K562 (cell line): ENCODE results near the gene PRR11. TPM values are rescaled to one million over a fixed set of nuclear protein-coding genes. Genes with fewer than 3 reads are reported as not detected.

Experiments used
- ATAC-seq: fragments of 200-7000 bp; cut with Tn5 transposase; 3 replicates; pipeline ENCODE4 v1.9.1; 2020; ENCODE audit warnings: moderate library complexity
- BruUV-seq: library from RNA; stranded (reverse); fragments of 400-500 nt; replicated peaks from 2 replicates; lab custom pipeline; 2021; lab: Mats Ljungman, UMichigan
- CTCF ChIA-PET: fragments of 300-600 bp; formaldehyde crosslinking; extraction: SDS; loops from one replicate; lab custom pipeline; 2021; ENCODE audit warnings: low intra/inter-chr PET ratio; lab: Yijun Ruan, JAX
- POLR2A ChIA-PET: fragments of 300-600, 350-650 bp; sonication (Branson Sonifier 250); formaldehyde crosslinking; extraction: SDS; loops from one replicate; lab custom pipeline; 2021; ENCODE audit warnings: antibody characterized with exemption, inconsistent platforms; lab: Yijun Ruan, JAX
- DNase-seq, 4 experiments: peaks; one replicate each; pipeline versions ENCODE4 v3.0.0 to v3.0.0-alpha.2; 2011 to 2018; ENCODE audit warnings: low spot score in 3 of 4, mixed read lengths in 3 of 4; ENCODE audit errors: extremely low read depth in 1 of 4
- FAIRE-seq: peaks from 2 replicates; lab custom pipeline; 2011; peaks lifted over from hg19 to GRCh38; lab: Jason Lieb, UNC
- H2AFZ ChIP-seq: 2 replicates; pipeline ENCODE4 v1.6.0; 2011; ENCODE audit warnings: low read depth, low read length, control low read depth, inconsistent platforms
- H3K27ac ChIP-seq: fragments of 200-600 bp; 3 replicates; pipeline ENCODE4 v1.8.0; 2011; ENCODE audit warnings: low read depth, mild to moderate bottlenecking, control low read depth, inconsistent platforms, low read length, moderate library complexity, mixed read lengths; ENCODE audit errors: extremely low read depth
- H3K27me3 ChIP-seq, 2 experiments: fragments of 300-600 bp in 1 of 2; 2 replicates in 1 of 2; 3 replicates in 1 of 2; pipeline versions ENCODE4 v1.6.0 to v1.8.0; 2011; ENCODE audit warnings: inconsistent platforms in 2 of 2, low read length in 2 of 2, mild to moderate bottlenecking in 1 of 2, mixed read lengths in 1 of 2, moderate library complexity in 1 of 2; ENCODE audit not compliant: control insufficient read depth in 2 of 2, insufficient read depth in 2 of 2
- H3K36me3 ChIP-seq: fragments of 300-600 bp; 3 replicates; pipeline ENCODE4 v1.8.0; 2011; ENCODE audit warnings: mild to moderate bottlenecking, low read length, inconsistent platforms; ENCODE audit not compliant: control insufficient read depth, insufficient read depth
- H3K4me1 ChIP-seq, 2 experiments: fragments of 200-600 bp in 1 of 2; replicated peaks in 1 of 2; 2 replicates in 1 of 2; 3 replicates in 1 of 2; pipeline versions ENCODE4 v1.5.1 to v1.8.0; 2011; ENCODE audit warnings: inconsistent platforms in 2 of 2, low read length in 2 of 2, mild to moderate bottlenecking in 1 of 2, mixed read lengths in 1 of 2, moderate library complexity in 1 of 2; ENCODE audit not compliant: control insufficient read depth in 2 of 2, insufficient read depth in 2 of 2
- H3K4me2 ChIP-seq: 2 replicates; pipeline ENCODE4 v1.6.1; 2011; ENCODE audit warnings: low read length, control low read depth, inconsistent platforms, mixed read lengths; ENCODE audit not compliant: insufficient read depth
- H3K4me3 ChIP-seq: fragments of 200-600 bp; sonication (generic), shearing (Covaris generic); 2 replicates; pipeline ENCODE4 v1.5.1; 2016; ENCODE audit warnings: control low read depth, inconsistent platforms
- H3K79me2 ChIP-seq: fragments of 200-600 bp; 3 replicates; pipeline ENCODE4 v1.8.0; 2011; ENCODE audit warnings: low read length, inconsistent platforms; ENCODE audit not compliant: control insufficient read depth, insufficient read depth
- H3K9ac ChIP-seq, 2 experiments: 2 replicates each; pipeline versions ENCODE4 v1.6.0 to v1.6.1; 2011; ENCODE audit warnings: low read depth in 2 of 2, low read length in 2 of 2, control low read depth in 1 of 2, inconsistent platforms in 1 of 2, mild to moderate bottlenecking in 1 of 2, mixed read lengths in 1 of 2; ENCODE audit not compliant: insufficient read depth in 1 of 2
- H3K9me1 ChIP-seq: one replicate; pipeline ENCODE4 v1.6.0; 2011; ENCODE audit warnings: inconsistent platforms, mild to moderate bottlenecking, low read length, moderate library complexity; ENCODE audit not compliant: control insufficient read depth, insufficient read depth
- H3K9me3 ChIP-seq: replicated peaks from 2 replicates; pipeline ENCODE4 v1.5.1; 2011; ENCODE audit warnings: low read depth, low read length, inconsistent platforms; ENCODE audit not compliant: control insufficient read depth, insufficient read depth
- H4K20me1 ChIP-seq: replicated peaks from 2 replicates; pipeline ENCODE4 v1.6.1; 2011; ENCODE audit warnings: low read length, inconsistent platforms, mixed read lengths; ENCODE audit not compliant: control insufficient read depth, insufficient read depth
- CREBBP ChIP-seq: IDR thresholded peaks from one replicate; pipeline ENCODE4 v1.6.1; 2012; ENCODE audit warnings: low read depth, mild to moderate bottlenecking, control low read depth, inconsistent platforms, low read length
- DPF2 ChIP-seq: fragments of 450-650 bp; IDR thresholded peaks from 2 replicates; pipeline ENCODE4 v1.6.1; 2016
- L3MBTL2 ChIP-seq: fragments of 450-650 bp; IDR thresholded peaks from 2 replicates; pipeline ENCODE4 v1.6.1; 2016; ENCODE audit warnings: mild to moderate bottlenecking, moderate library complexity
- MYNN ChIP-seq, 2 experiments: sonication (generic); formaldehyde crosslinking in 1 of 2; IDR thresholded peaks; 2 replicates each; pipeline versions ENCODE4 v1.5.0 to v1.6.1; 2016 to 2020; ENCODE audit warnings: antibody characterized with exemption in 1 of 2, missing genetic modification reagents in 1 of 2
- NBN ChIP-seq: fragments of 450-650 bp; IDR thresholded peaks from 2 replicates; pipeline ENCODE4 v1.6.1; 2016; ENCODE audit warnings: low read depth, mild to moderate bottlenecking
- NR2C1 ChIP-seq, 2 experiments: fragments of 450-650 bp; IDR thresholded peaks; 2 replicates each; pipeline ENCODE4 v1.6.1; 2017; ENCODE audit warnings: mild to moderate bottlenecking in 2 of 2, antibody characterized with exemption in 1 of 2, inconsistent platforms in 1 of 2, missing compliant biosample characterization in 1 of 2, missing genetic modification characterization in 1 of 2
- RFX1 ChIP-seq: fragments of 450-650 bp; IDR thresholded peaks from 2 replicates; pipeline ENCODE4 v1.6.1; 2016; ENCODE audit warnings: mild to moderate bottlenecking, moderate library complexity
- RHOXF2B ChIP-seq: fragments of 250-450 bp; sonication (Bioruptor Pico); conservative IDR thresholded peaks from 2 replicates; pipeline ENCODE4 v1.5.1; 2021
- SMARCE1 ChIP-seq: fragments of 450-650 bp; IDR thresholded peaks from 2 replicates; pipeline ENCODE4 v1.7.1; 2016; ENCODE audit warnings: mild to moderate bottlenecking
- TAF9B ChIP-seq: fragments of 450-650 bp; IDR thresholded peaks from 2 replicates; pipeline ENCODE4 v1.6.1; 2018; ENCODE audit warnings: mild to moderate bottlenecking; ENCODE audit not compliant: partially characterized antibody
- TBL1XR1 ChIP-seq, 2 experiments: IDR thresholded peaks; 2 replicates each; pipeline ENCODE4 v1.6.1; 2012; ENCODE audit warnings: improper control_type of control experiment in 2 of 2, low read length in 2 of 2, mild to moderate bottlenecking in 1 of 2
- ZEB2 ChIP-seq: fragments of 450-650 bp; IDR thresholded peaks from 2 replicates; pipeline ENCODE4 v1.6.1; 2016
- ZNF408 ChIP-seq: fragments of 250-450 bp; sonication (Bioruptor Pico); IDR thresholded peaks from 2 replicates; pipeline ENCODE4 v1.4.0; 2020; ENCODE audit warnings: low read depth, mild to moderate bottlenecking, moderate library complexity
- WGBS: fragments of 100-300 bp; shearing (Covaris generic); methylation state at CpG from one replicate; pipeline ENCODE4 v1.1.6; 2016; ENCODE audit warnings: low coverage, mixed read lengths; ENCODE audit not compliant: insufficient coverage; ENCODE audit errors: missing lambda C conversion rate; 5-methylcytosine and 5-hydroxymethylcytosine counted together
- in situ Hi-C: fragments of 300-500 bp; cut with MboI; formaldehyde crosslinking; loops from 4 replicates; pipeline ENCODE4 v1.15.0; 2018; ENCODE audit warnings: inconsistent platforms, mixed read lengths
- intact Hi-C: fragments of 100-400 bp; cut with micrococcal nuclease; formaldehyde crosslinking; loops from 2 replicates; pipeline ENCODE4 v1.14.2; 2022
- polyA plus RNA-seq, 8 experiments: library from polyadenylated mRNA; depleted of rRNA in 4 of 8; stranded (reverse) in 5 of 8; unstranded in 3 of 8; fragments of >200 nt; fragmentation: Nextera tagmentation in 2 of 8; fragmentation: Illumina TruSeq in 1 of 8; extraction: Ambion mirVana in 2 of 8; extraction: Trizol in 1 of 8; gene quantifications; 2 replicates each; pipeline versions ENCODE4 v1.2.1 to v1.2.3, GENCODE V29; 2011 to 2014; ENCODE audit warnings: inconsistent platforms in 1 of 8, missing spikeins in 1 of 8
- total RNA-seq, 7 experiments: library from RNA; depleted of rRNA in 6 of 7; stranded (reverse); fragments of >200 nt in 6 of 7; fragmentation: Illumina TruSeq in 2 of 7; extraction: Trizol in 2 of 7; gene quantifications; 2 replicates each; pipeline versions ENCODE4 v1.2.1 to v1.2.3, GENCODE V29; 2011 to 2021; ENCODE audit warnings: low replicate concordance in 1 of 7
- TF ChIP-seq, protein P1 (sequence below): sonication (generic); formaldehyde crosslinking; IDR thresholded peaks from 2 replicates; pipeline ENCODE4 v1.8.0; 2023; ENCODE audit warnings: mild to moderate bottlenecking, missing genetic modification reagents
- TF ChIP-seq, protein P2 (sequence below): fragments of 450-650 bp; IDR thresholded peaks from 2 replicates; pipeline ENCODE4 v1.6.1; 2016; ENCODE audit warnings: borderline replicate concordance
- TF ChIP-seq, protein P3 (sequence below): fragments of 450-650 bp; formaldehyde crosslinking; conservative IDR thresholded peaks from 2 replicates; pipeline ENCODE4 v1.4.0; 2022; ENCODE audit warnings: mild to moderate bottlenecking, missing genetic modification characterization

The PRR11 gene
- total and polyA plus RNA-seq, 9 of the 15 experiments (the other 6 are each of a cell fraction or from before 2014, with no cell fraction given) = 13.3 to 75.2 (median 46.4) TPM

DNA sequence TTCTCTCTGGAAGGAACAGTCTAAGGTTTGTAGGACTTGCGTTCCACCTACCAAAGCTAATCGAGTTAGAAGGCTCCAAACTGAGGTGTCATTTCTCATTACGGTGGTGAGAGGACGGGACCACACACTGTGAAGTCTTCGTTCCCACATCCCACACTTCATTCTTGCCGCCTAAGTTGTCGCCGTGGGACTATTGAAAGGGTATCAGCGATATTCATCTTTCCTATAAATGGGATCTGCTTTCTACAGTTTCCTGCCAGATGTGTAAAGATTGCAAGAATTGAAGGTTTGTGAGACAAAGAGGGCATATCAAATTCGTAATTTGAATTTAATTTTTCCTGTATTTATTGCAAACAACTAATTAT is 48.3 kb upstream of the PRR11 start:
- CTCF ChIA-PET = no interaction called here
- H3K36me3 ChIP-seq = peaks cover 35% of the 10 kb centered on the region
- peak; percentile 18 for ATAC-seq
- TF ChIP-seq SMARCE1 (0 out of 2 replicates have a peak, but pooled peaks have one; percentile 21), RFX1 (peak; percentile 22; the same call in 1 of the 2 replicates), NR2C1 (IDR thresholded peaks at IDR 0.05) (no peak), NR2C1 (tag; IDR thresholded peaks at IDR 0.05) (no peak), RHOXF2B (CRISPR knock-in tag) (peak; percentile 55; the same call in 1 of the 2 replicates), CREBBP (no peak), ZNF408 (CRISPR knock-in tag) (no peak), L3MBTL2 (peak; percentile 40; the same call in 1 of the 2 replicates), TAF9B (peak; percentile 19), MYNN (IDR thresholded peaks at IDR 0.05) (0 out of 2 replicates have a peak, but pooled peaks have one; percentile 9), MYNN (CRISPR knock-in tag; IDR thresholded peaks at IDR 0.05) (no peak), TBL1XR1 (IDR thresholded peaks at IDR 0.05; ENCODE audit: low read length in 2 of 2) (no peak), ZEB2 (0 out of 2 replicates have a peak, but pooled peaks have one; percentile 23), NBN (0 out of 2 replicates have a peak, but pooled peaks have one; percentile 61), DPF2 (peak; percentile 42; the same call in 1 of the 2 replicates)
- TF ChIP-seq, protein P1, sequence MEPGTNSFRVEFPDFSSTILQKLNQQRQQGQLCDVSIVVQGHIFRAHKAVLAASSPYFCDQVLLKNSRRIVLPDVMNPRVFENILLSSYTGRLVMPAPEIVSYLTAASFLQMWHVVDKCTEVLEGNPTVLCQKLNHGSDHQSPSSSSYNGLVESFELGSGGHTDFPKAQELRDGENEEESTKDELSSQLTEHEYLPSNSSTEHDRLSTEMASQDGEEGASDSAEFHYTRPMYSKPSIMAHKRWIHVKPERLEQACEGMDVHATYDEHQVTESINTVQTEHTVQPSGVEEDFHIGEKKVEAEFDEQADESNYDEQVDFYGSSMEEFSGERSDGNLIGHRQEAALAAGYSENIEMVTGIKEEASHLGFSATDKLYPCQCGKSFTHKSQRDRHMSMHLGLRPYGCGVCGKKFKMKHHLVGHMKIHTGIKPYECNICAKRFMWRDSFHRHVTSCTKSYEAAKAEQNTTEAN = peak; percentile 11; the same call in 1 of the 2 replicates
- TF ChIP-seq, protein P2, sequence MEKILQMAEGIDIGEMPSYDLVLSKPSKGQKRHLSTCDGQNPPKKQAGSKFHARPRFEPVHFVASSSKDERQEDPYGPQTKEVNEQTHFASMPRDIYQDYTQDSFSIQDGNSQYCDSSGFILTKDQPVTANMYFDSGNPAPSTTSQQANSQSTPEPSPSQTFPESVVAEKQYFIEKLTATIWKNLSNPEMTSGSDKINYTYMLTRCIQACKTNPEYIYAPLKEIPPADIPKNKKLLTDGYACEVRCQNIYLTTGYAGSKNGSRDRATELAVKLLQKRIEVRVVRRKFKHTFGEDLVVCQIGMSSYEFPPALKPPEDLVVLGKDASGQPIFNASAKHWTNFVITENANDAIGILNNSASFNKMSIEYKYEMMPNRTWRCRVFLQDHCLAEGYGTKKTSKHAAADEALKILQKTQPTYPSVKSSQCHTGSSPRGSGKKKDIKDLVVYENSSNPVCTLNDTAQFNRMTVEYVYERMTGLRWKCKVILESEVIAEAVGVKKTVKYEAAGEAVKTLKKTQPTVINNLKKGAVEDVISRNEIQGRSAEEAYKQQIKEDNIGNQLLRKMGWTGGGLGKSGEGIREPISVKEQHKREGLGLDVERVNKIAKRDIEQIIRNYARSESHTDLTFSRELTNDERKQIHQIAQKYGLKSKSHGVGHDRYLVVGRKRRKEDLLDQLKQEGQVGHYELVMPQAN = 0 out of 2 replicates have a peak, but pooled peaks have one; percentile 71
- TF ChIP-seq, protein P3, sequence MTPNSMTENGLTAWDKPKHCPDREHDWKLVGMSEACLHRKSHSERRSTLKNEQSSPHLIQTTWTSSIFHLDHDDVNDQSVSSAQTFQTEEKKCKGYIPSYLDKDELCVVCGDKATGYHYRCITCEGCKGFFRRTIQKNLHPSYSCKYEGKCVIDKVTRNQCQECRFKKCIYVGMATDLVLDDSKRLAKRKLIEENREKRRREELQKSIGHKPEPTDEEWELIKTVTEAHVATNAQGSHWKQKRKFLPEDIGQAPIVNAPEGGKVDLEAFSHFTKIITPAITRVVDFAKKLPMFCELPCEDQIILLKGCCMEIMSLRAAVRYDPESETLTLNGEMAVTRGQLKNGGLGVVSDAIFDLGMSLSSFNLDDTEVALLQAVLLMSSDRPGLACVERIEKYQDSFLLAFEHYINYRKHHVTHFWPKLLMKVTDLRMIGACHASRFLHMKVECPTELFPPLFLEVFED (CRISPR knock-in tag) = no peak

More for the DNA sequence above, 48.3 kb upstream of the PRR11 start:
- H3K4me1 ChIP-seq = peaks cover 9 to 17% of the 10 kb centered on the region in 2 experiments; a peak in 4 of 5 replicates
- no peaks in the 10 kb centered on the region for H3K27me3 ChIP-seq
- H3K9me3 ChIP-seq = no peaks in the 10 kb centered on the region
- POLR2A ChIA-PET = interaction anchor here (0.7 to 2.4 kb wide), 9 partner anchors 8 to 476 kb away, joined by 4 to 18 read pairs (median 6); partner anchors contain the start of genes PRR11 and SKA2
- H3K9ac ChIP-seq = peak overlapping the region; percentile 78 to 95
- DNase-seq (no peak), FAIRE-seq (no peak)
- H4K20me1 ChIP-seq = no peaks in the 10 kb centered on the region
- in situ Hi-C loops = no loop called here
- H3K79me2 ChIP-seq = peaks cover 36% of the 10 kb centered on the region
- intact Hi-C loops = loop anchor here (2.0 kb wide), 1 partner anchor 48 kb away; the partner anchor contains the start of genes PRR11 and SKA2
- TSS peak; percentile 89 for BruUV-seq
- H3K4me3 ChIP-seq = peak overlapping the region; percentile 86
- H3K27ac ChIP-seq = peak overlapping the region; percentile 81
- H3K4me2 ChIP-seq = peak overlapping the region; percentile 98
- H3K9me1 ChIP-seq = no peaks in the 10 kb centered on the region
- under 1% methylated on average over 10 of the region's 10 CpGs for WGBS
- peak overlapping the region; percentile 94 for H2AFZ ChIP-seq
